Stimulated activated CD4-positive, alpha-beta T cell treated with anti-CD3 and anti-CD28 coated beads, Interleukin-12 subunit alpha, Interleukin-12 subunit beta, amount 100 ng/mL, for 4 hours (primary cell): Measurements from ENCODE around the gene CCL18.
"Not testable (repeated sequence)": the region's sequence is repeated elsewhere in the genome, so short reads cannot be mapped to it uniquely, and the experiment has no call there.

Experiments
- DNase-seq: peaks from one replicate; pipeline ENCODE4 v3.0.0-alpha.2; 2020

Gene CCL18, protein sequence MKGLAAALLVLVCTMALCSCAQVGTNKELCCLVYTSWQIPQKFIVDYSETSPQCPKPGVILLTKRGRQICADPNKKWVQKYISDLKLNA

DNA sequence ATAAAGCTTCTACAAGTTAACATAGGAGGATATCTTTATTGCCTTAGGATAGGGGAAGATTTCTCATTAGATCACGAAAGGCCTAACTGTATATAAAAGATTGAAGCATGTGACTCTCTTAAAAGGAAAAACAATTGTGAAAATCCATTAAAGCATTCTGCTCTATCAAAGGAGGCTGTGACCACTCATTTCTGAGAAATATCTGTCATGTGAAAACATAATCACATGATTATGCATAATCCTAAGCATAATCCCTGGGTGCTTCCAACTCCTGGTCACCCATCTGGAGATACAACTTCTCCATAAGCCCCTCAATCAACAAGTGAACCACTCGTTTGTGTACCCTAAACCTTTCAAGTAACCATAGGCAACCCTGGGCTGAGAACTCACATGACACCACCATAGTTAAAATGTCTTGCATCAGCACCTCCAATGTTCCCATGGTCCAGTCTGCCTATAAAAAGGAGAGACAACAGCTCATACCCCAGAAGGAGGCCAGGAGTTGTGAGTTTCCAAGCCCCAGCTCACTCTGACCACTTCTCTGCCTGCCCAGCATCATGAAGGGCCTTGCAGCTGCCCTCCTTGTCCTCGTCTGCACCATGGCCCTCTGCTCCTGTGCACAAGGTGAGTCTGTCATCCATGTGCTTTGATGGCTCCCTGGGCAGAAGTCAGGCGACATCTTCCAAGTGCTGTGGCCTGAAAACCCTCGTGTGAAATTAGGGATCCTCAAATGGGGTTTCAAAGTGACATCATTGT is at the start of gene CCL18:
Gene CCL18, plus strand, starts transcription at position 487 of the 756 bp plus-strand sequence. Its CDS starts 71 bp downstream, at position 558.
- no peak for DNase-seq

DNA sequence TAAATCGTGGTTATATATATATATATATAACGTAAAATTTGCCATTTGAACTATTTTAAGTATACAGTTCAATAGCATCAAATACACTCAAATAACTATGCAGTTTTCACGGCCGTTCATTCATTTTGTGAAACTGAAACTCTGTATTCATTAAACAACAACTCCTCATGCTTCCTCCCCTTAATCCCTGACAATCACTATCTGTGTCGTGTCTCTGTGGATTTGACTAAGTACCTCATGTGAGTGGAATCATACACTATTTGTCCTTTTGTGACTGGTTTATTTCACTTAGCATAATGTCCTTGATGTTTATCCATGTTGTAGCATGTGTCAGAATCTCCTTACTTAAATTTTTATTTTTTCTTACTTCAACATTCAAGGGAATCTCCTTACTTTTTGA is 49.1 kb upstream of the CCL18 start:
- DNase-seq: no peak

DNA sequence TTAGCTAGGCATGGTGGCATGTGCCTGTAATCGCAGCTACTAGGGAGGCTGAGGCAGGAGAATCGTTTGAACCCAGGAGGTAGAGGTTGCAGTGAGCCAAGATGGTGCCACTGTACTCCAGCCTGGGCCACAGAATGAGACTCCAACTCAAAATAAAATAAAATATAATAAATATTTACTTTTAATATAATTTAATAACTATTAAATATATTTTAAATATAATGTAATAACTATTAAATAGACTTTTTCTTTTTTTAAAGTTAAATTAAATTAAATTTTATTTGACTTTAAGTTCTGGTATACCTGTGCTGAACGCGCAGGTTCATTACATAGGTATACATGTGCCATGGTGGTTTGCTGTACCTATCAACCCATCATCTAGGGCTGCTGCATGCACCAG is 48.2 kb upstream of the CCL18 start:
- DNase-seq: not testable (repeated sequence)

DNA sequence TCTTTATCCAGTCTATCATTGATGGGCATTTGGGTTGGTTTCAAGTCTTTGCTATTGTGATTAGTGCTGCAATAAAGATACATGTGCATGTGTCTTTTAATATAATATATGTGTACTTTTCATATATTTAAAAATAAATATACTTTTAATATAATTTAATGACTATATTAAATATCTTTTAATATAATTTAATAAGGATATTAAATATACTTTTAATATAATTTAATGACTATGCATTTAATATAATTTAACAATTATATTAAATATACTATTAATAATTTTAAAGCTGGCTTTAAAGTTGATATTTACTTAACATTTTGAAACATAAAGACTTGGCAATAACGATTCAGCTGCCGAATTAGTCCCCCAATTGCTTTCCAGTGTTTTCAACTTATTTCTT is 47.5 kb upstream of the CCL18 start:
- no peak for DNase-seq

DNA sequence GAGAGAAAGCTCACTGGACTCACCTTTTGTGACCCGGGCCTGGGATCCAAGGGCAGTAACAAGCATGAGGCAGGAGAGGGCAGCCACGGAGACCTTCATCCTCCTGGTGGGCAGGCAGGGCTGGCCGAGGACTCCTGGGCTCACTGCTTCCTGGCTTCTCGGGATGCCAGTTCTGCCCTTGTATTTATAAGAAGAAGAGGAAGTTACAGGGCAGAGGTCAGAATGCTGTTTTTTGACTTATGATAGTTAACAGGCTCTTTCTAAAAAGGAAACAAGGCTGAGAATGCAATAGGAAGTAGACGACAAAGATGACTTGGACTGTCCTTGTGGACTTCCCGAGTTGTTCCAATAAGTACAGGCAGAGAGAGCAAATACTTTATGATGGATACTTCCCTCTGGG is 46.3 kb upstream of the CCL18 start, which contains the start of gene CCL23:
Gene CCL23, minus strand, starts transcription at position 174 of the 400 bp plus-strand sequence. Its CDS starts 75 bp downstream, at position 99.
- DNase-seq: no peak

DNA sequence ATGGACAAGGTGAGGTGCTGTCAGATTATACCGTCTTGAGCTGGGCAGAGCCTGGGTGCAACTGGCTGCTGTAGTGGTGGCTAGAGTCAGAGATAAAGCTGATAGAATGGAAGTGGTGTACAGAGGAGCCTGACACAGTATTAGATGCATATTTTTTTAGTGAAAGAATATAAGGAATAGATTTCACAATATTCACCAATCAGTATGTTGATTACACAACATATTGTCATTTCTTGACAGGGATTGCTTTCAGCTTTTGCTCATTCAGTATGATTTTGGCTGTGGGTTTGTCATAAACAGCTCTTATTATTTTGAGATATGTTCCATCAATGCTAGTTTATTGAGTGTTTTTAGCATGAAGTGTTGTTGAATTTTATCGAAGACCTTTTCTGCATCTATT is 44.6 kb upstream of the CCL18 start:
- no peak for DNase-seq

DNA sequence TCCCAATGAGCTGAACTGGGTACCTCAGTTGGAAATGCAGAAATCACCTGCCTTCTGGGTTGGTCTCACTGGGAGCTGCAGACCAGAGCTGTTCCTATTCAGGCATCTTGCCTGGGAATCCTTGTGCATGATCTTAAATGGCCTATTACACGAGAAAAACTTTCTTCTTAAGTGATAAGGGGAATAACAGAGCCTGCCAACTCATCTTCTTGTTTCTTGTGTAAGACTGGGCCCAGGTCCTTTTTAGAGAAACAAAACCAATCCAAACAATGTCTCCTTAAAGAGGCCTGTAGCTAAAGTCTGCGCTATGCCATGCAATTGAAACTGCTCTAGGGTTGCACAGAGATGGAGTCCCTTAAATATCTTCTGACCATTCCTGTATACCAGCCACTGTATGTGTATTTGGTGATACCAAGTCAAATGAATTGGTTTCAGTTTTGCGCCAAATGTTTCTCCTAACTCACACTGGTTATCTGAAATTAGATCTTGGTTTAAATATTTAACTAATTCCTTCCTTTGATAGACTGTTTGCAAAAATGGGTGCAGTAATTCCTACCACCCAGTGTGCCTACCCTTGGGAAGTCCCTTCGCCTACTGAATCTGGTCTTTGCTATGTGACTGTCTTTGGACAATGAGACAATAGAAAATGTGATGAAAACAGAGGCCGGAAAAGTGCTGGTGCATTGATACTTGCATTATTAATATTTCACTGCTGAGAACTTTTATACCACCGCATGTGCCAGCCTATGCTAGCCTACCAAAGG is 39.8 kb upstream of the CCL18 start:
- no peak for DNase-seq

DNA sequence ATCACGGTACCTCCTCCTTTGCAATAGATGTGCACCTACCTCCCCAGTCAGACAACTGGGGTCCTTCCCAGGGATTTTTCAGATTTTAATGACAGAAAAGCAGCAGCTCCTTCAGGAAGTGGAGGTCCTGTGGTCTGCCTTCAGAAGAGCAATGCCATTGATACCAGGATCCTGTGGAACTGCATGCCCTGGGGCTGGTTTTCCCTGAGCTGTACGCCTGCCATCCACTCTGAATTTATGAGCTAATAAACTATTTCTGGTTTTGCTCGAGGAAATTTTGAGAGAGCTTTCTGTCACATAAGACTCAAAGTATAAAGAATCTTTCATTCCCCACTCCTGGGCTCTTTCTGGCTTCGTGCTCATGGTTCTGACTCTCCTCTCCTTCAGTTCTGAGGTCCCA is 36.3 kb upstream of the CCL18 start:
- no peak for DNase-seq

DNA sequence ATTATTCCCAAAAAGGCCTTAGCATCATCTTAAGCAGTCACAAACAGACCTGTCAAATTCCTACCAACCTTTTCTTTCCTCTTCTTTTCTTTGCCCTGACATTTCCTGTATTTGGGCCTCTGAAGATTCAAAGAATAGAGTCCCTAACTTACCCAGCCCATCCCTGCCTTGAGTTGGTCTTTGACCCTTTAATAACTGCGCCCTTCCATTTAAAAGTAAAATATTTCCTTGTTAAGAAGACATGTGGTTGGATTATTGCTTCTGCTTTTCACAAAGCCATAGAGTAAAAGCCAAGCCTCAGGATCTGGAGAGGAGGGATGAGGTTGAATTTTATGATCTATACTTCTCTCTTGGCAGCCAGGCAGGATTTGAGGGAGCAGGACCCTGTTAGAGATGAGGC is 33.1 kb upstream of the CCL18 start:
- no peak for DNase-seq

DNA sequence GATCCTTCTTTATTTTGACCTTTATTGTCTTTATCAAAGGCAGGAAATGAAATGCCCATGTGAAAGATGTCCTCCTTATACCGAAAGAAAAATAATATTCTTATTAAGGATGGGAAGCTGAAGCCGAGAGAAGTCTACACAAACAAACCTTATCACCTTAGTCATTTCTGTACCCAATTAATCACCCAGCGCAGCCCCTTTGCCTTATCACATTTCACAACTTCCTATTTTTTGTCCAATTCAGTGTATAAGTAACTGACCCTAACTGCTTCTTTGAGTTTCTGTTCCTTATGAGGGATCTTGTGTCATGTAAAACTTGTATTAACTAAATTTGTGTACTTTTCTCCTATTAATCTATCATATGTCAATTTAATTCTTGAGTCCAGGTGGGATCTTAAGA is 29.9 kb upstream of the CCL18 start:
- DNase-seq: no peak

DNA sequence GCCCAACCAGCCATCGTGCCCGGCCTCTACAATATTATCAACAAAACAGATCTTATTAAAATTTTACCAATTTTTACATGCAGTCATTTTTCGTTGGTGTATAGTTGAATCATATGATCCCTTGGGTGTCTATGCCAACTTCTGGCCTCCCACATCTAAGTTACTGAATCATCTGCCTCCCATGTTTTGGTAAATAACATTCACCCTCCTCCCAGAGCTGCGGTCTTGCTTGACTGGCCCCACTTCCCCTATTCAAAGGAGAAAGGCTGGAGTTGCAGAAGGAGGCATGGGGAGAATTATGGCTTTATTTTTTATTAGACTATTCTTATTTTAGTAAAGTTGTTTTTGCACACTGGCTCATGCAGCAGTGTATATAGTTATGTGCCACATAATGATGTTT is 27.8 kb upstream of the CCL18 start:
- no peak for DNase-seq

DNA sequence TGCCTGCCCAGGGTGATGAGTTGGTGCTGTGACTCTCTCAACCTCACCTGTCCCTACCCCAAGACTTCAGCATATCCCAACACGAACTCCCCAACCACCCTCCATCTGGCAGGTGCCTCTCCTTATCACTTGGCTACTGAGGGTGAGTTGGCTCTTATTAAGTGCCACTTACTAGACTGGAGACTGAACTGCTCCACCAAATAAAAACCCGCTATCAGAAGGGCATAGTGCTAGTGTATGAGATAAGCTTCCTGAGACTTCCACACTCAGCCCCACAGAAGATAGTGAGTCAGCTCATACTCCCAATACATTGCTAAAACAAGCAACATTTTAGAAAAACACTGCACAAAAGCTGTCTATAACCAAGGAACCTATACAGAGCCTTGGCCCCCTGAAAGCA is 16.0 kb upstream of the CCL18 start:
- no peak for DNase-seq

DNA sequence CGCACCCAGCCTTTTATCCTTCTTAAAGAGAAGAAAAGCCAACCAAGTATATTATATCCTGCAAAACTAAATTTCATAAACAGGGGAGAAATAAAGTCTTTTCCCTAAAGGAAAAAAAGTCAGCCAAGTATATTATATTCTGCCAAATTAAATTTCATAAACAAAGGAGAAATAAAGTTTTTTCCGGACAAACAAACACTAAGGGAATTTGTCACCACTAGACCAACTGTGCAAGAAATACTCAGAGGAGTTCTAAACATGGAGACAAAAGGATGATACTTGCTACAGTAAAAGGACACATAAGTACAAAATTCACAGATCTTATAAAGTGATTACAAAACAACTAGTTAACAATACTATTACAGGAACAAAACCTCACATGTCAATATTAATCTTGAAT is 14.4 kb upstream of the CCL18 start:
- no peak for DNase-seq

DNA sequence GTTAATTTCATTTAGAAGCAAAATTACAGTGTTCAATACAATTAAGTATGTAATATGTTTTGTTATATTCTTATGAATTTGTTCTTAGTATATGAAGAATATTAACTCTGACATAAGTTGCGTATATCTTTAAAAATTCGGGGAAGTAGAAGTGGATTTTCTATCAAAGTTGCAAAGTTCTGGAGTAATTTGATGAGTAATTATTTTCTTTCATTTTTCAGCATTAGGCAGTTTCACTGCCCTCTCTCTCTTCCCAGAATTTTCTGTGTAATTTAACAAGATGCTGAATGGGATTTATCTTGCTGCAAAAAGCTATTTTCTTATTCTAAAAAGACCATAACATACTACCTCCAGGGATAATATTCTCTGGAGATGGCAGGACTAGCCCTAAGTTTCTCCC is 8.9 kb upstream of the CCL18 start:
- no peak for DNase-seq

DNA sequence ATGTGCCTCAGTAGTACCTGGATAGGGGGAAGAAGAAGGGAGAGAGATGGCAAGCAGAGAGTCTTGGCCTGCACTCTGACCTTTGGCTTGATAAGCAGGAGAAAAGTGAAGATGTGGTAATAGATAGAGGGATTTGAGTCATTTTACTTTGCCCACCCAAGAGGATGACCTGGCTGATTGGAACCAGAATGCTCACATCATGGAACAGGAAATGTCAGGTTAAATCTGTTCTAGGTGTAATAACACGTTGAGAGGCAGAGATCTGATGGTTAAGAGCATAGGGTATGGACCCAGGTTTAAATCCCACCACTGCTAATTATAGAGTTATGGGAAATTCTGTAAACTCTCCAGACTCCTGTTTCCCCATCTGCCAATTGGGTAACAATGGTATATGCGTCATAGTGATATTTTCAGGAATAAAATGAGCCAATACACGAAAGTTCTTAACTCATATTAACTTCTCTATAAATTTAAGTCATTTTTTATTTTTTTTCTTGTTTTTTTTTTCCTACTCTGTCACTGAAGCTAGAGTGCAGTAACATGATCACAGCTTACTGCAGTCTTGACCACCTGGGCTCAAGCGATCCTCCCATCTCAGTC is 8.1 kb upstream of the CCL18 start:
- DNase-seq: no peak

DNA sequence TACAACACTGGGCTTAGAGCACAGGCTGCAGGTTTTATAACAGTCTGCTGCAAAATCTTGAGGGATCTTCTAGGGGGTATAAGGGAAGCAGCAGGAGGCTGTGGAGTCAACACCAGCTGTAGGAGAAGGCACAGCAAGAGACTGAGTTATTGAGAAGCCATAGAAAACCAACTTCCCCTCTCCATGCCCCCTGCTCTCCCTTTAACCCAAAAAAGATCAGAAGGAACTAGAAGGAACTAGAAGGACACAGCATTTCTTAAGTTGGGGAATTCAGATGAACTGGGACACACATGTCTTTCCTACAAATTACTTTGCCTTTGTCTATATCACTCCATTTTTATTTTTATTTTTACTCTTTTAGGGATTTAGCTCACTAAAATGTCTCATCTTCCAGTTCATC is 6.2 kb upstream of the CCL18 start:
- DNase-seq: no peak

DNA sequence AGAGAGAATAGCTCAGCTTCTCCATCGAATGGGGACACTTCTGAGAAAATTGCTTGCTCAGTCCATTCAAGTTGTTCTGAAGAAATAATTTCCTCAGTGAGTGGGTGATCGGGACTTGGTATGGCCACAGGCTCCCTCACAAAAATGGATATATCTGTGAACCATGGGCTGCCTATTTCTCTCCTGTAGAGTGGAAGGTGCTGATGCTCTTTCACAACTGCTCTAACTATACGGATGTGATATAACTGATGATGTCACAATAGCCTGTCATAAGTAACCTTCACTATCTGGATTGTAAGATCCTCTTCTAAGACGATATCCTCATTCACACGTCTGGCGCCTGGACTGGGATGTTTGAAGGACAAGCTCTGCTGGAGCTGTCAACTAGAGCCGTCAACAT is 4.7 kb upstream of the CCL18 start:
- DNase-seq: no peak

DNA sequence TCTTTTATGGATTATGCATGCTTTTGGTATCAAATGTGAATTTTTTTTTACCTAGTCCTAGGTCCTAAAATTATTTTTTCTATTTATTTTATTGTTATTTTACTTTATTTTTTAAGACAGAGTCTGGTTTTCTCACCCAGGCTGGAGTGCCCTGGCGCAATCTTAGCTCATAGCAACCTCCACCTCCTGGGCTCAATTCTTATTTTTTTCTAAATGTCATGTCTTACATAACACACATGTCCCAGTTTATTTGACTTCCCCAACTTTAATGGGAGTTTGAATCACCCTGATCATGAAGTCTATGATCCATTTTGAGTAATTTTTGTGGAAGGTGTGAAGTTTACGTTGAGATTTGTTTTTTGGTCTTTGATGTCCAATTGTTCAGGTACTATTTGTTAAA is 3.3 kb upstream of the CCL18 start:
- DNase-seq: no peak

DNA sequence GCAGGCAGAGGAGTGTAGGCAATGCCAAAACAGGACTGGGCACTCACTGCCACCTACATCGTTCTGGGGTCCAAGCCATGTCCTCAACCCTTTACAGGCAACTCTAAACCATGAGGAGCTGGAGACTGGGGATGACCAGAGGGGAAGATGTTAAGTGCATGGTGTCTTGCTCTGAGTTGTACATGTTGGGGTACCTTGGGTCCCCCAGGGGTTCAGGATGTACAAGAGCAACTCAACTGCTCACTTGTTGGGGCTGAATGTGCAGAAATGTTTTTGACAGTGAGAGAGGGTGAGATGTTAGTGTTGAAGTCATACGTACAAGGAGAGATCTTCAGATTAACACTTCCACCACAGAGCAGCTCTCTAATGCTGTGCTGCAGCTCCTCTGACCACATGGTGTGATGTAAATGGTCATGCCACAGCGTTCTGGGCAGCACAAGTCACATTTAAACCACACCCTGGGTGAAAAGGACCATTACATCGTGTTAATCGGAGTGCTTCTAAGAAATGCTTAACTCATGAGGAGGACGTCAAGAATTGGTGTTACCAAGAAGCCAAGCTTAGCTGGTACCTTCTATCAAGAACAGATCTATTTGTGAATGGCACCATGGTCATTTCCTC is 2.4 kb downstream of the CCL18 start:
- DNase-seq: no peak

DNA sequence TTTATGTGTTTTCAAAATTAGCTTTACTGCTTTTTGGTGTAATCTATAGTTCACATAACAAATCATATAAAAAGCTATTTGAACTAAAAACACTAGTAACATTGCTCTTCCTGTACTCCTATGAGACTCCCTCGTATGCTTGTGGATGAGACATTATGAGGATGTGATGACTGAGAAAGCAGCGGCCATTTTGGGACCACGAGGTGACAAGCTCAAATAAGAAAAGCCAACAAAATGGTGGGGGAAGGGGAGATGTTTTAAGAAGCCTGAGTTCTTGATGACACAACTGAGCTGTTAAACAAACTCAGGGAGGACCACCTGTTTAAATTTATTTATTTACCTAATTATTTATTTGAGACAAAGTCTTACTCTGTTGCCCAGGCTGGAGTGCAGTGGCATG is 4.5 kb downstream of the CCL18 start:
- no peak for DNase-seq

DNA sequence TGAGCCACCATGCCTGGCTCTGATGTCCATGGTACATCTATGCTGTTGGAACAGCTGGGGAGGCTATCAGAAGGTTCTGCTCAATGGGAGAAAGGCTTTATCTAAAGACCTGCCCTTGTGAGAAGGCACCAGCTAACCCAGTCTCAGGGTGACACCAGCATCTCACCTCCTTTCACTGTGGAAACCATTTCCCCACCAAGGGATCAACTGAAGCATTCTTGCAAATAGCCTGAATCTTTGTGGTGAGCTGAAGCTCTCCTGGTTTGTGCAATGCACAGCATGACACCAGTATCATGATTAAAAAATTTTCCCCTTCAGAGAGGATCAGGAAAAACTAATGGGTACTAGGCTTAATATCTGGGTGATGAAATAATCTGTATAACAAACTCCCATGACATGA is 5.1 kb downstream of the CCL18 start:
- DNase-seq: no peak

DNA sequence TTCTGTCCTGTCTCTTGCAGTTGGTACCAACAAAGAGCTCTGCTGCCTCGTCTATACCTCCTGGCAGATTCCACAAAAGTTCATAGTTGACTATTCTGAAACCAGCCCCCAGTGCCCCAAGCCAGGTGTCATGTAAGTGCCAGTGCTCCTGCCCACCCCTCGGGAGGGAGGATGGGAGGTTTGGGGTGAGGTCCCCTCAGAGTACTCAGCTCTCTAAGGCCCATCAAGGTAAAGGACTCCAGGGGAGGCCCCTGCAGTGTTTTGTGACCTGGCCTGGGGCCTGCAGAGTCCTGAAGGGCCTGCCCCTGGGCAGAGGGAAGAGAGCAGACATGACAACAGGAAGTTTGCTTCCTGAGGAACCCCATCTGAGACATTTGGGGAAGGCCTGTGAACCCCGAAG is 6.4 kb downstream of the CCL18 start:
- no peak for DNase-seq

DNA sequence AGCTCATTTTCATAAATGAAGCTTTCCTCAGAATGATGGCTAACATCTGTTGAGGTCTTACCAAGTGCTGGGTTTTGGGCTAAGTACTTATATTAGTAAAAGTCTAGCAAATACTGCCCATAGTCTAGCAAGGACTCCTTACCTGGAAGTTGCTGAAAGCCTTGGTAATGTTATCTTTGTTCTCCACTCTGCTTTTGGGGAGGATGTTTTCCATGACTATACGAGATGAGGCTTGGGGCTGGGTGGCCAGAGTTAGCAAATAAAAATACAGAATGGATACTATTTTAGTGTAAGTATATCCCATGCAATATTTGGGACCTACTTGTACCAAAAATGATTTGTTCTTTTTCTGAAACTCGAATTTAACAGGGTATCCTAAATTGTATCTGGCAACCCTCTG is 7.7 kb downstream of the CCL18 start:
- DNase-seq: no peak
